Stimulated activated CD4-positive, alpha-beta T cell treated with anti-CD3 and anti-CD28 coated beads, Interleukin-1b, Interleukin-23, amount 100 ng/mL, for 48 hours (primary cell): ENCODE measurements around the gene NACAD.
"Not testable (repeated sequence)": the region's sequence is repeated elsewhere in the genome, so short reads cannot be mapped to it uniquely, and the experiment has no call there.

Experiments used
- DNase-seq: peaks from one replicate; pipeline ENCODE4 v3.0.0-alpha.2; 2020

The NACAD gene

DNA sequence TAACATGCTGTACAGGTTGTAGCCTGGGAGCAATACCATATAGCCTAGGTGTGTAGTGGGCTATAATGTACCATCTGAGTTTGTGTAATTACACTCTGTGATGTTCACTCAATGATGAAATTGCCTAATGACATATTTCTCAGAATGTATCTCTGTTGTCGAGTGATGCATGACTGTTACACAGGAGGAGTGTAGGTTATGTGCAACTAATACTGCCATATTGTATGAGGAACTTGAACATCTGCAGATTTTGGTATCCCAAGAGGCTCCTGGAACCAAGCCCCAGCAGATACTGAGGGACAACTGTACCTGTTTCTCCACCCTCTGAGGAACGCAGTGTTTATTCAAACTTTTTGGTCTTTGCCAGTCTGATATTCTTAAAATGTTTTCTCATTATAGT is 38.6 kb downstream of the NACAD start:
- DNase-seq, result no peak

DNA sequence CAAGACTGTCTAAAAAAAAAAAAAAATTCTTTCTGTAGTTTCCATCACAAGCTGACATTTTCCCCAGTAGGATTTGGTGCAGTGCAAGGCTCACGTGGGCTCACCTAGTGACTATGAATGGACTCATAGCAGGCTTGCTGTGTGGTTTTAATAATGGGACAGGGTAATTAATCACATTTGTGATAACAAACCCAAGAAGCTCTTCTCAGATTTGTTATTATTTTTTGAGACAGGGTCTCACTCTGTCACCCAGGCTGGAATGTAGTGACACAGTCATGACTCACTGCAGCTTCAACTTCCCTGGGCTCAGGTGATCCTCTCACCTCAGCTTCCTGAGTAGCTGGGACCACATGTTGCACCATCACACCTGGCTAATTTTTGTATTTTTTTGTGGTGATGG is 40.0 kb downstream of the NACAD start:
- DNase-seq, result no peak

DNA sequence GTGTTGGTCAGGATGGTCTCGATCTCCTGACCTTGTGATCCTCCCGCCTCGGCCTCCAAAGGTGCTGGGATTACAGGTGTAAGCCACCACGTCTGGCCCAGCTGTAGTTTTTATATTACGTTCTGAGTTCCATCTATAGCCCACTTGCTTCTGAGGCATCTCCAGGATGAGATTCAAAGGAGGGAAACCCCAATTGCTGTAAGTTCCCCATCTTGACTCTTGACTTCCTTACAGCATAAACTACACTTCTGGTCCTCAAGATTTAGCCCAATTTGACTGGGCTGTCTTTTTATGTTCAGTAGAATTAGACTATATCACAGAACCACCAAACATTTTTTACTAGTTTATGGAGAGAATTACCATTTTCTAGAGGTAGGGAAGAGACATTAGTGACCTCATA is 44.4 kb downstream of the NACAD start:
- DNase-seq, result no peak

GRCh38 chr7:45039106-45039505 is 49.7 kb downstream of the NACAD start:
- no peak for DNase-seq

DNA sequence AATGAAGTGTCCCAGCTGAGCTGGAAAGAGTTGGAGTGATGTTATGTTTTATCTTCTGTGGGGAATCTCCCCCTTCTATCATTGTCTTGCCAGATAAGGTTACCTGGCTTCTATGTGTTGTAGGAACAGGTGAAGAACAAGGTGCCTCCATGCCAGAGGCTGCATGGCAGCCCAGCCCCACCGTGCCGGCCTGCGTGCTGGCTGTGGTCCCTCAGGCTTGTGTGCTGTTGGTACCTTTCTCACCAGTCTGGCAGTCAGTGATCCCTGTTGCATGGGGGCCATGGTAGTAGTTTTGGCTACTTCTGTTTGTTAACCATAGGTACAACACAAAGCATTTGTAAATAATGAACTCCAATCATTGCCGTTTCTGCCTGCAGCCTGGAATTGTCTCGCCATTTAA is 50.9 kb downstream of the NACAD start:
- no peak for DNase-seq

- peak; percentile 35 for DNase-seq
Observed at GRCh38 chr7:45036796-45037195, 52.0 kb downstream of the NACAD start.

- no peak for DNase-seq
Observed at GRCh38 chr7:45036317-45036716, 52.5 kb downstream of the NACAD start.

DNA sequence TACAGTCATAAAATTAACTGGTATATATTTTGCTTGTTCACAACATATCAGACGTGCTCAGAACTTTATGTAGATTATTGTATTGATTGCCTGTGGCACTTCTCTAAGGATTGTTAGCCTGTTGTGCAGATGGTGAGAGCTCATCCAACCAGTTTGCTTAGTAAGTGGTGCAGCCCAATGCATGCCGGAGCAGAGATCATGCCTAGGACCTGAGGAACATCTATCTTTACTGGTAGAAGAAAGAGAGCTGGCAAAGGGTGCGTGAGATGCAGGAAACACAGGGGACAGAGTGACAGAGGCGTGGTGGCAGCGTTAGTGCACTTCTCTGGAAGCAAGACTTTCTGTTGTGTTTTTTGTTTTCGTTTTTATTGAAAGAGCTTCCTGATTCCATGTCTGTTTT is 52.9 kb downstream of the NACAD start:
- no peak for DNase-seq

DNA sequence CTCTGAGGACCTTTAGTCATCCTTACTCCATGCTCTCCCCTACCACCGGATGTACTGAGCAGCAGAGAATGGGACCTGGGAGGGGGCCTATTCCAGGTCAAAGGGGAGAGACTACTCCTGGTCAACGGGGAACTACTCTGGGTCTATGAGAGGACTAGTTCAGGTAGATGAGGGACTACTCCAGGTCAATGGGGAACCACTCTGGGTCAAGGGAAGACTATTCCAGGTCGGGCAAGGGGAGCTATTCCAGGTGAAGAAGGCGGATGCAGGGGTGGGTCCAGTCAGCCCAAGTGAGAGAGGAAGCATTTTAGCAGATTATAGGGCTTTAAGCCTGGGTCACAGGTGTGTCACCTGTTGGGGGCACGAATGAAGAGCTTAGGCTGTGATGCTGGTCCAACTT is 53.4 kb downstream of the NACAD start:
- DNase-seq, result no peak

- not testable (repeated sequence) for DNase-seq
Observed at GRCh38 chr7:45034710-45035109, 54.1 kb downstream of the NACAD start.

GRCh38 chr7:45033931-45034290 is 54.9 kb downstream of the NACAD start:
- no peak for DNase-seq

DNA sequence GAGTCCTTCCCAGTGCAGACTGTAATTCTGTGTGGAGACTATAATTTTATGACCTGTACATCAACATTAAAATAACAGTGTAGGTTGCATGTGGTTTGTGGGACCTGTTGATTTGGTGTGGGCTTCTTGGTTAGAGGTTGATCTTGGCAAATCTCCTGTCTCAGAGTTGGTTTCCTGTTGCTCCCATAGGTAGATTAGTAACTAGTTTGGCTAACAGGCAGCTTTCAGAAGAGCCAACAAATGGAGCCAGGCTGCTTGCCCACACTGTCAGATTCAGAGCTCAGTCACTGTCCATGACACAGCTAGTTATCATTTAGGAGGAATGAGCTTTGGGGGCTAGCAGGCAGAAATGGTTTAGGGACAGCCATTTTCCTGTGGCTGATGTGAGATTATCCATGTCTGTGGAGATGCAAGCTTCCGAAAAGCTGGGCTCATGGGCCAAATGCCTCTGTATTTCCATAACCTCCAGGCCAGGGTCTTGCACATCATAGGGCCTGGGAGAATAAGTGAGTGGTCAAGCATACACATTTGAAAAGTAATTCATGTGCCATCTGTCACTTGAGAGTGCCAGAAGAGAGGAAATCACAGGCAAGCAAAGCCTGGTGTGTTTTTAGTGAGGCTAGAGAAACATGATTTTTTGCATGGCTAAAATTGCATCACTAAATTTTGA is 55.4 kb downstream of the NACAD start:
- DNase-seq, result no peak

DNA sequence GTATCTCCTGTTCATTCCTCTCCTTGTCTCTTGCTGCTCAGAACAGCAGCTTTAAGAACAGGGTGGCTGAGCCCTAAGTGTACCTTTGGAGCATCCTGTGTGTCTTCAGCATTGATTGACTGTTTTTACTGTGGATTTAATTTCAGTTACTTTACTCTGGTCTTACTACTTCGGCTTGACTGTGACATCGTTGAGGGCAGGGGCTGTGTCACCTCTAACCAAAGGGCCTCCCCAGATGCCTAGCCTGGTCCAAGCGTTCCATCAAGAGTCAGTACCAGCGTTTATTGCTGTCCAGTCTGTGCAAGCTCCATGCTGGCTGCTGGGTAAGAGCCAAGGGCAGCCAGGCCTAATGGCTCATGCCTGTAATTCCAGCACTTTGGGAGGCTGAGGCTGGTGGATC is 56.3 kb downstream of the NACAD start:
- no peak for DNase-seq

GRCh38 chr7:45031829-45032228 is 56.9 kb downstream of the NACAD start:
- no peak for DNase-seq
